Stimulated activated CD4-positive, alpha-beta T cell treated with anti-CD3 and anti-CD28 coated beads, Interleukin-12 subunit alpha, Interleukin-12 subunit beta, amount 100 ng/mL, for 4 hours (primary cell): ENCODE measurements around the gene ALCAM.

ENCODE experiments used
- DNase-seq: peaks from one replicate; pipeline ENCODE4 v3.0.0-alpha.2; 2020

ALCAM gene

GRCh38 chr3:105431200-105431599 is 64.5 kb downstream of the ALCAM start:
- DNase-seq = no peak

GRCh38 chr3:105435277-105435676 is 68.6 kb downstream of the ALCAM start:
- DNase-seq = no peak

GRCh38 chr3:105436687-105437086 is 70.0 kb downstream of the ALCAM start:
- DNase-seq = no peak

GRCh38 chr3:105440113-105440512 is 73.4 kb downstream of the ALCAM start:
- no peak for DNase-seq

GRCh38 chr3:105444725-105445124 is 78.0 kb downstream of the ALCAM start:
- no peak for DNase-seq

GRCh38 chr3:105448338-105448982 is 81.8 kb downstream of the ALCAM start:
- DNase-seq = no peak

DNA sequence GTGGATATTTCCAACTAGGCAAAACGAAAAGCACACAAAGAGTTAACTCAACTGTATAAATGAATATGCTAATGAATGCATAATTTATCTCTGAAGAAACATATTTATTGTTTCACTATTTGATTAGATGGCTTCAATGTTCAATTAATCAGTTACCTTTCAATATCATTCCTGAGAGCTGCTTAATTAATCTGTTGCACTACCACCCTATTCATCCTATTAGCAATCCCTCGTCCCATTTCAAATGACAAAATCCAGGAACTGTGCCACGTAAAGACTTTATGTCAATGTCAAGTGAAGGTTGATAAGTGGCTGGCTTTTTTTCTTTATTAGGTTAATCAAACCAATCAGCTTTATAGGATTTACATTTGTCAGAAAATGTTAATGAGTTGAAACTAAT is 82.7 kb downstream of the ALCAM start:
- DNase-seq = no peak

GRCh38 chr3:105456017-105456416 is 89.3 kb downstream of the ALCAM start:
- no peak for DNase-seq

GRCh38 chr3:105458518-105459215 is 92.0 kb downstream of the ALCAM start:
- no peak for DNase-seq

DNA sequence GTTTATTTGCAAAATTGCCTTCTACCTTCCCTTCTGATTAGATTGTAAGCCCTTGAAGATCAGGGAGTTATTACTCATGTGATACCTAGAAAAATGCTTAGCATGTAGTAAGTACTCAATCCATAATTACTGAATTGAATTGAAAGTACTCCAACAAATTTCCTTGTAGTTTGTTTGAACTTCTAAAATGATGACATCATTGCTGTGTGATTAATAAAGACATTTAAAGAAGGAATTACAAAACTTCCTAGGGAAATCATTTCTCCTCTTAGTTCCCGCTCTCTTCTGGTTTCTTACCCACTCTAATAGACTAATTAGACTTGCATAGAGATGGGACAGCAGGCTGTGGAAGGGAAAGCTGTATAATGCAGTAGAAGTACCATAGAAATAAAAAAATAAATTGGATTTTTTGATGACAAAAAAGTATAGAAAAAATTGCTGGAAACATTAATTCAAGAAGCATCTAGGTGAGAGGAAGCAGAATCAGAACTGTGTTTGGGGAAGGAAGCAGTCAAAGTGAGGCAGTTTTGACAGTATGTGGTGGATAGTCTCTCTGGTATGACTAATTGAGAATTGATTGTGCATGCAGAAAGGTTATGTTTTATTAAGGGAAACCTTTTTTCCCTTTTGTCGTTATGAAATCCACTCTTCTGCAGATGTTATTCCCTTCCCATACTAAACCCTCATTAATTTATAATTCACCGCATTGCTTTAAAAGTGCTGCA is 93.0 kb downstream of the ALCAM start:
- DNase-seq = no peak

DNA sequence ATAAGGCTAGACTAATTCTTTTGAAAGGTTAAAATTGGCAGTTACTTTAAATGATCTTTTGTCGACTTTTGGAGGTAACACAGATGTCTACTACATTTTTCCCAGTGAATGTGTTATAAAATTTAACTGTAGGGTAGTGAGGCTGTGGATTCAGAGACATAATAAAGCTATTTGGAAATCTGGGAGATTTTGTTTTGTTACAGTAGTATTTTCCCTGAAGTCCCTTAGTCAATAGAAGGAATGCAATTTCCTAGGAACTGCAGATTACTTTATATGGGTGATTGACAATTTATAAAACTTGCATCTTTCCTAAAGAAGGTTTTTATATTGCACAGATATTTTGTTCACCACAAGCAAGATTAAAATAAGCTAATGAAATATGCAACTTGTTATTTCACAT is 96.9 kb downstream of the ALCAM start:
- no peak for DNase-seq

GRCh38 chr3:105465251-105465853 is 98.6 kb downstream of the ALCAM start:
- DNase-seq = no peak

GRCh38 chr3:105466072-105466471 is 99.4 kb downstream of the ALCAM start:
- DNase-seq = no peak

- no peak for DNase-seq
Measured at GRCh38 chr3:105466495-105467404, 100.0 kb downstream of the ALCAM start.

- DNase-seq = no peak
Measured at GRCh38 chr3:105470851-105471250, 104.1 kb downstream of the ALCAM start.

GRCh38 chr3:105473521-105474223 is 107.0 kb downstream of the ALCAM start:
- DNase-seq = no peak

GRCh38 chr3:105480768-105481167 is 114.1 kb downstream of the ALCAM start:
- no peak for DNase-seq

GRCh38 chr3:105483476-105483875 is 116.8 kb downstream of the ALCAM start:
- no peak for DNase-seq

- DNase-seq = no peak
Measured at GRCh38 chr3:105490045-105490444, 123.3 kb downstream of the ALCAM start.

DNA sequence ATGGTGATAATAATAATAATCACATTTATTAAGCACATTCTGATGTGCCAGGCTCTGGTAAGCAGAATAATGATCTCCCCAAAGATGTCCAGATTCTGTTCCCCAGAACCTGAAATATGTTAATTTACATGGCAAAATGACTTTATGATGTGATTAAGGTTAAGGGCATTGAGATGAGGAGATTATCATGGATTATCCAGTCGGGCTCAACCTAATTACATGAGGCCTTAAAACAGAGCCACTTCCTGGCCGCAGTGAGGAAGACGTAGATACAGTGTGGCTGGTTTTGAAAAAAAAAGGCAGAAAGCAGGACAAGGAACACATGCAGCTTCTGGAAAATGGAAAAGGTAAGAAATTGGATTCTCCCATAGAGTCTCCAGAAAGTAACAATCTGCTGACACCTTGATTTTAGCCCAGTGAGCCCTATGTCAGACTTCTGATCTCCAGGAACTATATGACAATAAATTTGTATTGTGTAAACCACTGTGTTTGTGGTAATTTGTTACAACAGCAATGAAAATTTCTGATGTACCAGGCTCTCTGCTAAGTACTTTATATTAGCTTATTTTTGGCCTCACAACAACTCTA is 126.7 kb downstream of the ALCAM start:
- DNase-seq = no peak

- no peak for DNase-seq
Measured at GRCh38 chr3:105495021-105495420, 128.3 kb downstream of the ALCAM start.

DNA sequence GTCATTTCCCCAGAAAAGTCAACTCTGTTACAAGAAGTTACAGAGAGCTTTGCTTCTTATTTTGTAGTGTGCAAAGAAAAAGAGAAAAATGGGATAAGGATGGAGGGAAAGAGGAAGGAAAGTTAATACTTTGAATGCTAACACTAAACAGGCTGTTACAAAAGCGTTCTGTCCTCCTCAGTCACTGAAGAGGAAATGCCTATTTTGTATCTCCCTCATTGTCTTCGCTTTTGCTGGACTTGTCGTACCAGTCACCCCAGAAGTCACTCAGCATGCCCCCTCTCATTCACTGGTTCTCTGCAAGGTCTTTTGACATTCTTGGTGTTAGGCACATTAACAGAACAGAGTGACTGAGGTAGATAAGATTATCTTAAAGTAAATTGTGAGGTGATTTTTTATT is 129.6 kb downstream of the ALCAM start:
- no peak for DNase-seq
